Epidermal melanocyte (primary cell): ENCODE data around the gene CCZ1B.
"Not testable (repeated sequence)": the region's sequence is repeated elsewhere in the genome, so short reads cannot be mapped to it uniquely, and the experiment has no call there.

Experiments
- DNase-seq: peaks from one replicate; pipeline ENCODE4 v3.0.0; 2011; ENCODE audit warnings: low spot score; ENCODE audit not compliant: insufficient read length

CCZ1B gene

DNA sequence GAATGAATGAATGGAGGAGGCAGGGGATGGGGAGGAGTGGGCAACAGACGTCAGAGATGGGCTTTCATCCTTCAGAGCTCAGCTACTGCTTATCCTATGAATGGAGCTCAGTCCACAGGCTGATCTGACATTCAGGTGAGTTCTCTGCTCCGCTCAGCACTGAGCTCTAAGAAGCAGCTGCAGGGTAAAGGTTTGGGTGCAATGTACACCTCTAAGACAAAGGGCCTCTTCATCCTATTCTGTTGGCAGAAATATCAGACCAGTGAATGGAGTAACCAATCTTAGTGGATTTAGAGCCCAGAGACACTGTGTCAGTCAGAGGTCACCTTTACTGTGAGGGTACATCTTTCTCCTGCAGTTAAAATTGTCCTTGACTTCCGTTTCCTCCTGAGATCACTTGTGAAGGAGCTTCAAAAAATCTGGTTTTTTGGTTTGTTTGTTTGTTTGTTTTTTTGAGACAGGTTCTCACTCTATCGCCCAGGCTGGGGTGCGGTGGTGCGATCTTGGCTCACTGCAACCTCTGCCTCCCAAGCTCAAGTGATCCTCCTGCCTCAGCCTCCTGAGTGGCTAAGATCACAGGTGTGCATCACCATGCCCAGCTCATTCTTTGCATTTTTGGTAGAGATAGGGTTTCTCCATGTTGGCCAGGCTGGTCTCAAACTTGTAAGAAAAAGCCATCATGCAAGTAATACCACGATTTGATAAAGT, 5.1 kb upstream of the CCZ1B start:
- no peak for DNase-seq

DNA sequence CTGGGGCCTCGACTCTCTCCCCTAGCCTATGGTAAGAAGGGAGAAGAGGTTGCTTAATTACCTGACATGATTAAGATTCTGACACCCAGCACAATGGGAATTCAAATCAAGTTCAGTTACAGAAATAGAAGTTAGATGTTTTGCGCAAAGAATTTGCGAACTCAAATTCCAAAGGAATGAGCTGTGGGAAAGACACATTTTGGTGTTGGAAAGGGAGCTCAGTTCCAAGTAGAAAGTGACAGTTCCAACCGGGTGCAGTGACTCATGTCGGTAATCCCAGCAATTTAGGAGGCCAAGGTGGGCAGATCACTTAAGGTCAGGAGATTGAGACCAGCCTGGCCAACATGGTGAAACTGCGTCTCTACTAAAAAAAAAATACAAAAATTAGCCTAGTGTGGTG, 4.0 kb upstream of the CCZ1B start:
- DNase-seq = not testable (repeated sequence)

DNA sequence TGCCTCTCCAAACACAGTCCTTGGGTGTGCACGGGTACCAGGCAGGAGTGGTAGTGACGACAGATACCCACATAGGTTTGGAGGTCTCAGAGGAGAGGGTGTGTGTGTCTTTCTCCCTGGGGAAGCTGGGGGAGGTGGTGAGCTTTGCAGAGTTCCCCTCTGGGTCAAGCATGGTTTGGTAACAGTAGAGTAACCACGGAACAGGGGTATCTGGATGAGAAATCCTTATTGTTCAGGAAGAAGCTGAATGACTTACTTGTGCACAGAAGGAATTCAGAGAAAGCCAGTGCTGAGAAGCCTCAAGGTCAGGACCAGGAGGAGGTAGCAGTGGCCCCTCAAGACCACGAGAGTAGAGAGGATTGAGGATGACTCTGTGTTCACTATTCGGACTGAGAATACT, 3.5 kb upstream of the CCZ1B start:
- not testable (repeated sequence) for DNase-seq

DNA sequence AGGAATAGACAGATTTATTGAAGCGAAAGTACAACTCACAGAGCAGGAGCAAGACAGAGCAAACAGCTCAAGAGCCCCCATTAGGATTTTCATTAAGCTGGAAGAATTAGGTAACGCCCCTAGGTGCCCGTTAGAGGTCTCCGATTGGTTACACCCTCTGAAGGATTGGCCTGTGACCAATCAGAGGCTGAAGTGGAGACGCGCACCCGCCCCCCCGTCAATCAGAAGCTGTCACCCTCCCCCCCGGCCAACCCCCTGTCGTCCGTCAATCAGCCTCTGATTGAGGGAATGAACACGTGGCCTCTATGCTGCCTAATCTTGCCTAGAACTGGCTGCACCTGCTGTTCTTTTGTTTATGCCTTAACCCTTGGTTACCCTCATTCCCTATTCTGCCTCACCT, 1.1 kb upstream of the CCZ1B start:
- not testable (repeated sequence) for DNase-seq

DNA sequence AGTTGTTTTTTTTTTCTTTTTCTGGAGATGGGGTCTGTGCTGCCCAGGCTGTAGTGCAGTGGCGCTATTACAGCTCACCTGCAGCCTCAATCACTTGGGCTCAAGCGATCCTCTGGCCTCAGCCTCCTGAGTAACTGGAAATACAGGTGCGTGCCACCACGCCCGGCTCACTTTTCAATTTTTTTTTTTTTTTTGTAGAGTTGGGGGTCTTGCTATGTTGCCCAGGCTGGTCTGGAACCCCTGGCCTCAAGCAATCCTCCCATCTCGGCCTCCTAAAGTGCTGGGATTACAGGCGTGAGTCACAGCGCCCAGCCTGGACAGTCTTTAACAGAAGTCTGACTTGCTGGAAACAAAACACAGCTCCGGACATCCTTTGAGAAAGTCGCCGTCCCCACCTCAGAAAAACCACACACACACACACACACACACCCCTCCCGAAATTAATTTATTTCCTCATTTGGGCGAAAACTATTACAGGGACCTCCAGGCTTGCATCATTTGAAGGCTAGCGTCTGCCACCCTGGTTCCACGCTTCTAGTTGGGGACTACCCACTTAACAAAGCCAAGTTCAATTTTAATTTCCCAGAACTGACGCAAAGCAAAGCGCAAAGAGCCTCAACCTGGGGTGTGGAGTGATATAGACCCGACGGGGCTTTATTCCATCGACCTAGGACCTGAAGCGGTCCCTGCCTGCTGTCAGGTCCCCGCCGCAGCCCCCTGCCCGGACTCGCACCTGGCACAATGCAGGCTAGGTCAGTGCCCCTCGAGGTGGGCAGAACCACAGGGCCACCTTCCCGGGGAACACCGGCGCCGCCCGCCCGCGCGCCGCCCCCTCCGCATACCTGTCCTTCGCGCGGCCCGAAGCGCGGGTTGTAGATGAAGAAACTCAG, 594 bp downstream of the CCZ1B start:
- not testable (repeated sequence) for DNase-seq

DNA sequence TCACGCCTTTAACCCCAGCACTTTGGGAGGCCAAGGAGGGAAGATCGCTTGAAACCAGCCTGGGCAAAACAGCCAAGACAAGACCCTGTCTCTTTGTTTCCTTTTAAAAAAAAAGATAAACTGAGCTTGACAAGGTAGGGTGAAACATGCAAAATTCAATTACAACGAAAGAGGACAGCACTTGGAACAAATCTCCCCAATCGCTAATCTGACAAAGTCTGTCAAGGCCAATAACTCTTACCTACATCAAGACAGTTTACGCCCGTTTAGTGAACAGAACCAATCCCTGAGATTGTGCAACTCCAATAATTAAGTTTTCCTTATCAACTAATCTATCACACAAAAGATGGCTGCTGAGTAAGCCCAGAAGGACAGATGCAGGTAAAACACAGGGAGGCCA, 4.5 kb downstream of the CCZ1B start:
- DNase-seq = not testable (repeated sequence)

DNA sequence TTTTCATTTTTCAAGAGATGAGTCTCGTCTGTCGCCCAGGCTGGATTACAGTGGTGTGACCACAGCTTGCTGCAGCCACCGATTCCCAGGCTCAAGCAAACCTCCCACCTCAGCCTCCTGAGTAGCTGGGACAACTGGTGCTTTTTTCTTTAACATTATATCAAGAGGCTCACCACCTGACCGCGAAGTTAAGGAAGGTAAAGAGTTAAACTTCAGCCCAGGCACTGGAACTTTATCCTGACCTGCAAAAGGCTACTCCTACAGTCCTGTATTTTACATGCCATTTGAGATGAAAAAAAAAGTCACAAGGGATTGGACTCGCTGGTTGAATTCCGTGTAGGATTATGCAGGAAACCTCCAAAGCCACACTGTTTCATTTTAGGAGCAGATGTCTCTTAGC, 10.6 kb downstream of the CCZ1B start:
- not testable (repeated sequence) for DNase-seq

DNA sequence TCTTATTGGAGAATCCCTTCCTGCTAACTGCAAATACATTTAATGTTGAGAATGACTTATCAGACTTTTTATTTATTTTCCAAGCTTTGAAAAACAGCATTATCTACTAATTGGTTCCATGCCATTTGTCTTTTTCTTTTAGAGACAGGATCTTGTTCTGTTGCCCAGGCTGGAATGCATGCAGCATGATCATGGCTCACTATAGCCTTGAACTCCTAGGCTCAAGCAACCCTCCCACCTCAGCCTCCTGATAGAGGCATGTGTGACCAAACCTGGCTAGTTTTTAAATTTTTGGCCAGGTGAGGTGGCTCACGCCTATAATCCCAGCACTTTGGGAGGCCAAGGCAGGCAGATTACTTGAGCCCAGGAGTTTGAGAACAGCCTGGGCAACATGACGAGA, 13.1 kb downstream of the CCZ1B start:
- not testable (repeated sequence) for DNase-seq

DNA sequence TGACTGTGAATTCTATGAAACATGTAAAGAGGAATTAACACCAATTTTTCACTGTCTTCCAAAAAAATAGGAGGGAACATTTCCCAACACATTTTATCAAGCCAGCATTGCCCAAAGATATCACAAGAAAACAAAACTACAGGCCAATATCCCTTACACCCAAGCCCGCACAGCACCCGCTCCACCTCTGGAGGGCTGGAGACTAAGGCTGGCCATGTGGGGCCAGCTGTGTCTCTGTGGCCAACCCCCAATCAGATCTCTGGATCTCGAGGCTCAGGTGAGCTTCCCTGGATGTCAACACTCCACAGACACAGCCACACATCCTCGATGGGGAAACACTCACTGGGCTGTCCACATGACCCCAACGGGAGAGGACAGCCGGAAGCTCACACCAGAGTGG, 18.1 kb downstream of the CCZ1B start:
- DNase-seq = not testable (repeated sequence)

DNA sequence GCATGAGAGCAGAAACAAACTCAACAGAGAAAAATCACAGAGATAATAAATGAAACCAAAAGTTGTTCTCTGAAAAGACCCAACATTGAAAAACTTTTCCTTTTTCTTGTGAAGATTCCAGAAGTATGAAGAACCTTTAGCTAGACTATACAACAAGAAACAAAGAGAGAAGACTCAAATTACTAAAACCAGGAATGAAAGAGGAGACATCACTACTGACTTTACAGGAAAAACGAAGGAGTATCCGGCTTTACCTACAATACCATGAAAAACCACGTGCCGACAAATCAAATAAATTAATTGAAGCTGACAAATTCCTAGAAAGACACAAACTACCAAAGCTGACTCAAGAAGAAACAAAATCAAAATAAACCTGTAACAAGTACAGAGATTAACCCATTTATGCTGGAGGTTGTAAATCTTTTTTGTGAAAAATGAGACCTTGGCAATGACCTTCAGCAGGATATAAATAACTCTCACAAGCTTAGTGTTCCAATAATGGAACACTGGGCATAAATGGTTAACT, 18.6 kb downstream of the CCZ1B start:
- not testable (repeated sequence) for DNase-seq

DNA sequence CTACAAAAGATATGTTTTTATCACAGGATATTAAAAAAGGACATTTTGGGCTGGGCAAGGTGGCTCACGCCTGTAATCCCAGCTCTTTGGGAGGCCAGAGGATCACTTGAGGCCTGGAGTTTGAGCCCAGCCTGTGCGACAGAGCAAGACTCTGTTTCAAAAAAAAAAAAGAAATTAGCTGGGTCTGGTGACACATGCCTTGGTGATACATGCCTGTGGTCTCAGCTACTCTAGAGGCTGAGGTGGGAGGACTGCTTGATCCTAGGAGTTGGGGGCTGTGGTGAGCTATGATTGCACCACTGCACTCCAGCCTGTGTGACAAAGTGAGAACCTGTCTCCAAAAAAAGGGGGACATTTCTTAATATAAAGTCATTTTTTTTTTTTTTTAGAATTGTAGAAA, 25.7 kb downstream of the CCZ1B start:
- DNase-seq = not testable (repeated sequence)

DNA sequence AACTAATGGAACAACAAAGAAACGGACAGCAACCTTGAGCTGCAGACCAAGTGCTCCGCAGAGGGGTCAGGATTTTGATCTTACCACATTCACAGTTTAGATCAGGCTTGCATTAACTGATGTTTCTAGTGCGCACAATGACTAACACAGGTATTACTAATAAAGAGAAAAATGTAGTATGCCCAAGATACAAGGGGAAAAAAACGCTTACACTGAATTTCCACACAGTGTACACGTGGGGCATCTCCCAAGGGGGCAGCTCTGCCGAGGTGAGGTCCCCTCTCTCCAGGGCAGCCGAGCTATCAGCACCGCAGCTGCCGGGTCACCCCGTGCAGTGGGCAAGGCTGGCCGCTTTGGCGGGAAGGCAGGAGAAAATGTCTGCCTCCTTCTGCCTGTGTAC, 26.2 kb downstream of the CCZ1B start:
- not testable (repeated sequence) for DNase-seq

DNA sequence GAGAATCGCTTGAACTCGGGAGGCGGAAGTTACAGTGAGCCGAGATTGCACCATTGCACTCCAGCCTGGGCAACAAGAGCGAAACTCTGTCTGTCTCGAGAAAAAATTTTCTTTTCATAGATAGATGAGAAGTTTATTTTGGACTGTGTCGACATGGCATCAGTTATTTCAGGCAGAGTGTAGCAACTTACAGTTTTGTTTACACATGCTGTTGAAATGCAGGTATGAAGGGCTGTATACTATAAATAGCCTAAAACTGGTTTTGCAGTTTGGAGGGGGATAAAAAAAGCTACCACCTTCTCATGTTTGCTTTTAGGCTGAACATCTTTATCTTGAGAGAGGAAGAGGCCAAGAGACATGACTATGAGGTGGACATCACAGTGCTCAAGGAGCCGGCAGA, 28.0 kb downstream of the CCZ1B start:
- DNase-seq = not testable (repeated sequence)

DNA sequence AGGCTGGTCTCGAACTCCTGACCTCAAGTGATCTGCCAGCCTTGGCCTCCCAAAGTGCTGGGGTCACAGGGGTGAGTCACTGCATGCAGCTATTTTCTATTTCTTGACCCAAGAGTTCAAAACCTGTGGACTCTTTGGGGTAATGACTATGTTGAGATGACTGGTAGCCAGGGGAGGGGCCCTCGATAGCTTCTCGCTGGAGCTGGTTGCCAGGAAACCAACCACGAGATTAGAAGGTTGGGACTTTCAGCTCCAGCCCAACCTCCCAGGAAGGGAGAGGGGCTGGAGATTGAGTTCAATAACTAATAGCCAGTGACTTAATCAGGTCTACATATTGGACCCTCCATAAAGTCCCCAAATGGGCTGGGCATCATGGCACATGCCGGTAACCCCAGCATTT, 28.9 kb downstream of the CCZ1B start:
- not testable (repeated sequence) for DNase-seq

DNA sequence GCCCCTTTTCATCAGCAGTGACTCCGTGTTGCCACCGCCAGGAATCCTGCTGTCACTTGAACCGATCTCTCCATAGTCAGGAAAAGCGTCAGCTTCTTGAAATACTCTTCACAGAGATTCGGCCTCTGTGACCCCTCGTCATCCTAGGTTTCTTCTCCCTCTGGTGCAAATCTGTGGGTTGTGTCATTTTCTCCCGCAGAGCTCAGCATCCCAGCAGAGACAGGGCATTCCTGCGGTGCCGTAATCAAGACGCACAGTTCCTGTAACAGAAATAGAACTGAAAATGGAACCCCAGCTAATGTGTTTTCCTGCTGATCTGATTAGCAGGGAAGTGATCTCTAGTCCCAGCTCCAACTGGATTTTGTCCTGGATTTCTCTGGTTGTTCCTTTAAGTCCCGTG, 31.8 kb downstream of the CCZ1B start:
- not testable (repeated sequence) for DNase-seq

DNA sequence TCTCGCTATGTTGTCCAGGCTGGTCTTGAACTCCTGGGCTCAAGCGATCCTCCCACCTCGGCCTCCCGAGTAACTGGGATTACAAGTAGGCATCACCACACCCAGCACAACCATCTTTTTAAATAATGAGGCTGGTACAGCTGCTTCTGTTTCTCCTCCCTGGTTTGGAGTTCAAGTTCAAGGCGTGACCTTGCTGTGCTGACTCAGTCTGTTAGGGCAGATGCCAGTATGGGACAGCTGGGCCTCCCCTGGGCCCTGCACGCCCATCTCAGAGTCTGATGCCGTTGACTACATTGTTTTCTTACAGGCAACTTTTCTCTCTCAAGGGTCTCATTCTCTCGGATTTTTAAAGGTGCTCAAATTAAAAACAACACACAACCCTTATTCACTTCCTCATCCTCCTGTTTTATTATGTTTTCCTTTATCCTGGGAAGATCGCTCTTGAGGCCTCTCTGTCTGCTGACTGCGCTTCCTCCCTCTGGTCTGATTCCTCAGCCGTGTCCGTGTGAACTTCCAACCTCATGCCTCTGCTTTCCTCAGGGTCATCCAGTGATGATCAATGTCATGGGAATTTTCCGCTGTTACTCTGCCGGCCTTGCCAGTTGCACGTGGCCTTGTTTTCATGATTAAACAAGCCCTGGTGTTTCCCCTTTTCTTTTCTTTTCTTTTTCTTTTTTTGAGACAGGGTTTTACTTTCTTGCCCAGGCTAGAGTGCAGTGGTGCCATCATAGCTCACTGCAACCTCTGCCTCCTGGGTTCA, 33.8 kb downstream of the CCZ1B start:
- DNase-seq = not testable (repeated sequence)

DNA sequence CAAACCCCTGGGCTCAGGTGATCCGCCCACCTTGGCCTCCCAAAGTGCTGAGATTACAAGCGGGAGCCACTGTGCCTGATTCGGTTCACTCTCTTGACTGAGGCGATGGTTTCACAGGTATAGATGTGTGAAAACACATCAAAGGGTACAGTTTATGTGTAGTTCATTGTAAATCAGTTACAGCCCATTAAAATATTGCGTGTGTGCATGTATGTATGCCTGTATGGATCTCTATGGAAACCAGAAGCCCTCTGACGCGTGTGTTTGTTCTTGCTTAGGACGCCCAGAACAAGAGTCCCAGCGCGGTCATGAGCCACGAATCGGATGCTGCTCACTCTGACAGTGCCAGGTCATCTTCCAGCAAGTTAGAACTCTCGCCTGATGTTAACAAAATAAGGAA, 36.7 kb downstream of the CCZ1B start:
- not testable (repeated sequence) for DNase-seq

DNA sequence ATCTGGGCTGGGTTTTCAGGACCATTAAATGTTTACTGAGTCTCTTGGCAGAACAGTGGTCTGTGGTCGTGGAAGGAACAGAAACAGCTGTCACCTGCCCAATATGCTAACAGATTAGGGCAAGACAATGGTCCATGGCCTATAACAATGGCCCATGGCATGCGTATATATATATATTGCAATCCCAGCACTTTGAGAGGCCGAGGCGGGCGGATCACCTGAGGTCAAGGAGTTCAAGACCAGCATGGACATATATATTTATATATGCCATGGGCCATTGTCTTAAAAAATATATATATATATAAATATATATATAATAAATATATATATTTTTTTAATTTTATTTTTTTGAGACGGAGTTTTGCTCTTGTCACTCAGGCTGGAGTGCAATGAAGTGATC, 44.5 kb downstream of the CCZ1B start:
- not testable (repeated sequence) for DNase-seq

DNA sequence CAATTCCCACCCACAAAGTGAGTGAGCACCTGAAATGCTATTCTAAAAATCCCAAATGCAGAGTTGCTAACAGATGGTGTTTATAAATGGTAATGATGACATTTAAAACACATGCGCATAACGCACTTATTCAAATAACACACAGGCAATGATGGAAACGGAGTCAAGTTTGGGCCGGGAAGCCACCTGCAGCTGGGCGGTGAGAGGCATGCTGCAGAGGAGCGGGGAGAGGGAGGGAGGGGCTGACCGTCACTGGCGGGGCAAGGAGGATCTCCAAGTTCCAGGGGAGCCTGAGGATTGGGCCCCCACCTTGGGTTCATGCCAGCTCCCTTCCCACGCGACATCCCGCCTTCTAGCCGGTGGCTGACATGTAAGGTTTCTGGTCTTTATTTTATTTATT, 64.9 kb downstream of the CCZ1B start:
- DNase-seq = not testable (repeated sequence)

DNA sequence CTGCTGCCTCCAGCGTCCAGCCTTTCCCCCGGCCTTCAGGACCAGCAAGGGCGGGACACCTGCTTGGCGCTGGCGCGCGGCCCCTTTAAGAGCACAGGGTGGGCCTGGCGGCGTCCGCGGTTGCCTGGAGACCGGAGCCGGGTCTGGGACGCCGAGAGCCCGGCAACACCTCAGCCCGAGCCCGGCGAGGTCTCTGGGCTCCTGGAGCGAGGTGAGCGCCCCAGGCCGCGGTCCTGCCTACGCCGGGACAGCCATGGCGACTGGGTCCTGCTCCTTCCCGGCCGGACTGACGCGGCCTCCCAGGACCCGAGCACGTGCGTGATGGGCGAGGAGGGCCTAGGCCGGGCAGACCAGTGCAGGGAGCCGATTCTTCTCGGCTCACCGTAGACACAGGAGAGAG, 72.1 kb downstream of the CCZ1B start, which contains the start of gene RSPH10B2:
RSPH10B2 (plus strand) TSS at position 140 of the 400 bp plus-strand sequence. CDS start 3,575 bp downstream, outside the sequence.
- not testable (repeated sequence) for DNase-seq

DNA sequence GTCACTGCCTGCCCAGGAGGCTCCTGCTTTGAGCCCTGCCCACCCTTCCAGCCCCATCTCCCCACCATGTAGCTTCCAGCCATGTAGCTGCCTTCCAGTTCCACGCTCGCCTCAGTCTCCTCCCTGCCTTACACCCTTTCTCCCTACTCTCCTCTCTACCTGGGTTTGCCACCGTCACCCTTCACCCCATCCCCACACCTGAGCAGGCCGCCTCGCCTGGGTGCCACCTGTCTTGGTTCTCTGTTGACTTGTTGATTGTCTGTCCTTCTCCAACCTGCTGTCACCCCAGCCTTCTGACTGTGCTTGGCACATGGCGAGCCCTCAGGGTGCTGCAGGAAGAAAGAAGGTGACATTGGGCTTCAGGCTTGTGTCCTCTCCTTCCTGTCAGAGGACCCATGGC, 75.9 kb downstream of the CCZ1B start:
- DNase-seq = not testable (repeated sequence)
